Ovary (tissue), 9 donors: Measurements from ENCODE around the gene DIS3. TPM values are rescaled to one million over a fixed set of nuclear protein-coding genes. Genes with fewer than 3 reads are reported as not detected.

Source experiments
- DNase-seq, 5 donors: peaks; one replicate each; pipeline ENCODE4 v3.0.0-alpha.2; 2019 to 2020
- H3K27ac ChIP-seq, 2 donors: fragments of 200-600 bp; one replicate each; pipeline versions ENCODE4 v1.5.1 to v1.8.0; 2019 to 2022
- H3K27me3 ChIP-seq: fragments of 200-600 bp; one replicate; pipeline ENCODE4 v1.8.0; 2022
- H3K36me3 ChIP-seq: fragments of 200-600 bp; sonication (generic); one replicate; pipeline ENCODE4 v1.5.1; 2019
- H3K4me1 ChIP-seq: one replicate; pipeline ENCODE4 v1.8.1; 2013; ENCODE audit warnings: mild to moderate bottlenecking, moderate library complexity; ENCODE audit not compliant: insufficient read depth
- H3K4me3 ChIP-seq: fragments of 200-600 bp; sonication (generic); one replicate; pipeline ENCODE4 v1.5.1; 2017
- H3K9me3 ChIP-seq, 2 donors: fragments of 200-600 bp in 1 of 2; sonication (generic) in 1 of 2; one replicate each; pipeline versions ENCODE4 v1.5.1 to v1.8.1; 2013 to 2019; ENCODE audit warnings: mild to moderate bottlenecking in 1 of 2, moderate library complexity in 1 of 2
- EP300 ChIP-seq: sonication (generic); formaldehyde crosslinking; IDR thresholded peaks from one replicate; pipeline ENCODE4 v1.6.1; 2017; ENCODE audit warnings: antibody characterized with exemption
- POLR2A ChIP-seq: fragments of 450-650 bp; IDR thresholded peaks from one replicate; pipeline ENCODE4 v1.6.1; 2017; ENCODE audit warnings: antibody characterized with exemption, mild to moderate bottlenecking, moderate library complexity
- WGBS, 3 donors: extraction: QIAGEN DNeasy Blood & Tissue Kit in 1 of 3; methylation state at CpG; one replicate each; pipeline versions ENCODE4 v1.1.5 to v1.1.7; 2013 to 2017; 5-methylcytosine and 5-hydroxymethylcytosine counted together
- intact Hi-C, 4 donors: fragments of 100-400 bp; cut with DNase I; formaldehyde crosslinking; loops; one replicate each; pipeline versions ENCODE4 v1.11.0 to v1.15.1; 2022 to 2023
- polyA plus RNA-seq, 2 donors: library from polyadenylated mRNA; stranded (reverse); fragments of 200-250 nt in 1 of 2; fragments of 350-450 nt in 1 of 2; fragmentation: Illumina TruSeq in 1 of 2; extraction: RNeasy Lipid Tissue Mini Kit (QIAGEN cat#74804) in 1 of 2; gene quantifications; one replicate each; pipeline ENCODE4 v1.2.3, GENCODE V29; 2013 to 2014
- small RNA-seq: library from RNA; depleted of rRNA; stranded (forward); fragments of <200 nt; gene quantifications from one replicate; pipeline ENCODE3, GENCODE V24; 2016
- total RNA-seq, 7 donors: library from RNA; depleted of rRNA in 2 of 7; stranded (reverse); fragments of >200 nt in 2 of 7; fragmentation: NEBNext Ultra II Directional in 3 of 7; extraction: Animal tissue kit (Norgen Biotek cat#: 25700) in 3 of 7; gene quantifications; one replicate each; pipeline versions ENCODE4 v1.1.0 to v1.2.4, GENCODE V29; 2016 to 2023
- TF ChIP-seq, protein P1 (sequence below), 3 donors: fragments of 450-650 bp in 2 of 3; fragments of 200-600 bp in 1 of 3; IDR thresholded peaks; one replicate each; pipeline versions ENCODE4 v1.5.1 to v1.8.0; 2016 to 2022; ENCODE audit warnings: antibody characterized with exemption in 3 of 3, mild to moderate bottlenecking in 1 of 3
- donor health status: DM: no; HTN: no; CAD: no; lungs with moderate emphysema.
- donor health status: DM: no; HTN: no; CAD: no.
- donor health status: Bipolar disorder and iron deficiency.
- donor health status: DM: yes; HTN: yes; CAD: no.
- donor health status: DM: no; HTN: no; CAD: no.
- donor health status: DM: yes; HTN: yes; CAD: no.

DIS3 gene
- total and polyA plus RNA-seq, 9 donors, result 10.7 to 30.3 (median 26.4) TPM

DNA sequence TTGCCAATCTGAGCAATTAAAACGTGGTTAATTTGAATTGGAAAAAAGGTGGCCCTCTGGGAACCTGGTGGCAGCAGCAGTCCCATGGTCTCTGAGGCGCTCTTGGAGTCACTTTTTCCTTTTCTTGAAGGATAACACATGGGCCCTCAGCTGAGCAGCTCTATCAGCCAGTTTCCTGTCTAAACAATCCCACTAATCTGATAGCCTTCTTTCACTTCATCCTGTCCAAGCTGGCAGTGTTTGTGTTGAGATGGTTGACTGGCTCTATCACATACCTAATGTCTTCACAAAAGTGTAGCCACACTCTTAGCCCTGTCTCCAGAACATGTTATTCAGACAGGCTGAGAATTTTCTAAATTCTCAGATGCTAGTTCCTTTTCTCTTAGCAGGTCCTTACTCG is 64.9 kb downstream of the DIS3 start:
- H3K27ac ChIP-seq, result no peak overlapping the region
- 62 to 64% (median 63%) methylated on average over 3 of the region's 3 CpGs for WGBS, 3 donors
- no peaks in the 10 kb centered on the region for H3K36me3 ChIP-seq
- intact Hi-C loops, result no loop called here
- DNase-seq, result no peak
- no peak overlapping the region for H3K4me3 ChIP-seq
- H3K27me3 ChIP-seq, result no peaks in the 10 kb centered on the region
- no peaks in the 10 kb centered on the region for H3K9me3 ChIP-seq
- TF ChIP-seq, protein P1, sequence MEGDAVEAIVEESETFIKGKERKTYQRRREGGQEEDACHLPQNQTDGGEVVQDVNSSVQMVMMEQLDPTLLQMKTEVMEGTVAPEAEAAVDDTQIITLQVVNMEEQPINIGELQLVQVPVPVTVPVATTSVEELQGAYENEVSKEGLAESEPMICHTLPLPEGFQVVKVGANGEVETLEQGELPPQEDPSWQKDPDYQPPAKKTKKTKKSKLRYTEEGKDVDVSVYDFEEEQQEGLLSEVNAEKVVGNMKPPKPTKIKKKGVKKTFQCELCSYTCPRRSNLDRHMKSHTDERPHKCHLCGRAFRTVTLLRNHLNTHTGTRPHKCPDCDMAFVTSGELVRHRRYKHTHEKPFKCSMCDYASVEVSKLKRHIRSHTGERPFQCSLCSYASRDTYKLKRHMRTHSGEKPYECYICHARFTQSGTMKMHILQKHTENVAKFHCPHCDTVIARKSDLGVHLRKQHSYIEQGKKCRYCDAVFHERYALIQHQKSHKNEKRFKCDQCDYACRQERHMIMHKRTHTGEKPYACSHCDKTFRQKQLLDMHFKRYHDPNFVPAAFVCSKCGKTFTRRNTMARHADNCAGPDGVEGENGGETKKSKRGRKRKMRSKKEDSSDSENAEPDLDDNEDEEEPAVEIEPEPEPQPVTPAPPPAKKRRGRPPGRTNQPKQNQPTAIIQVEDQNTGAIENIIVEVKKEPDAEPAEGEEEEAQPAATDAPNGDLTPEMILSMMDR (IDR thresholded peaks at IDR 0.05), result no peak
- no peak for TF ChIP-seq EP300
- TF ChIP-seq POLR2A, result no peak
- H3K4me1 ChIP-seq, result no peaks in the 10 kb centered on the region

Small RNA genes lying within 50 kb of the gene (small RNA-seq; reads per million reads assigned to genes)
- gene RNU6-80P, result not detected

Other genes with a start within 250 kb of the DIS3 start
- 1 to 10 TPM; 4.2 to 7.3 (median 5.2) TPM for gene MZT1, start 54.3 kb downstream of the DIS3 start, total RNA-seq
- gene MZT1, start 54.3 kb downstream of the DIS3 start, polyA plus RNA-seq, result 1 to 10 TPM; 6.5 to 6.9 TPM
- gene BORA, start 54.0 kb downstream of the DIS3 start, total RNA-seq, result 1 to 10 TPM in 6 of 7 donors, under 1 TPM in 1; 0.66 to 2.1 (median 1.3) TPM
- 1 to 10 TPM in 1 of 2 donors, under 1 TPM in 1; 0.84 to 2.5 TPM for gene BORA, start 54.0 kb downstream of the DIS3 start, polyA plus RNA-seq
- gene PIBF1, start 233 bp upstream of the DIS3 start, total RNA-seq, result 10 to 100 TPM; 18.2 to 45.7 (median 24.5) TPM
- 10 to 100 TPM in 1 of 2 donors, 1 to 10 TPM in 1; 9.8 to 13.9 TPM for gene PIBF1, start 233 bp upstream of the DIS3 start, polyA plus RNA-seq